Endothelial cell of umbilical vein (primary cell): ENCODE data around the gene PTPDC1.

ENCODE experiments used
- EZH2 ChIP-seq: IDR thresholded peaks from 2 replicates; pipeline ENCODE4 v1.6.1; 2012; ENCODE audit warnings: borderline replicate concordance, low read depth, mild to moderate bottlenecking, moderate library complexity, low read length, inconsistent platforms; ENCODE audit not compliant: severe bottlenecking
- FOS ChIP-seq: IDR thresholded peaks from 2 replicates; pipeline ENCODE4 v1.6.1; 2011; ENCODE audit warnings: mild to moderate bottlenecking, low read length, moderate library complexity, borderline replicate concordance; ENCODE audit not compliant: insufficient read depth
- GATA2 ChIP-seq: IDR thresholded peaks from 2 replicates; pipeline ENCODE4 v1.7.0; 2011; ENCODE audit warnings: low read depth, mild to moderate bottlenecking, moderate library complexity, mixed read lengths, low read length; ENCODE audit not compliant: insufficient read length, insufficient read depth
- JUN ChIP-seq: IDR thresholded peaks from 2 replicates; pipeline ENCODE4 v1.6.1; 2011; ENCODE audit warnings: borderline replicate concordance, low read depth; ENCODE audit not compliant: insufficient read length, insufficient read depth
- MYC ChIP-seq: IDR thresholded peaks from one replicate; pipeline ENCODE4 v1.6.1; 2011; ENCODE audit warnings: mild to moderate bottlenecking, low read depth, low read length
- POLR2A ChIP-seq: IDR thresholded peaks from 2 replicates; pipeline ENCODE4 v1.6.1; 2012; ENCODE audit warnings: low read depth, mild to moderate bottlenecking, control low read depth, low read length
- POLR2AphosphoS5 ChIP-seq: IDR thresholded peaks from 2 replicates; pipeline ENCODE4 v1.6.1; 2012; ENCODE audit warnings: low read depth, mild to moderate bottlenecking, control low read depth, low read length, moderate library complexity; ENCODE audit not compliant: insufficient read depth
- TF ChIP-seq, protein P1 (sequence below), 2 donors: IDR thresholded peaks; 1 replicate in 1 of 2; 2 replicates in 1 of 2; pipeline ENCODE4 v1.5.1; 2011; ENCODE audit warnings: low read length in 2 of 2, mild to moderate bottlenecking in 2 of 2, moderate library complexity in 2 of 2, control low read depth in 1 of 2, inconsistent platforms in 1 of 2, low read depth in 1 of 2; ENCODE audit not compliant: insufficient read depth in 1 of 2; ENCODE audit errors: extremely low read depth in 1 of 2
- TF ChIP-seq, protein P2 (sequence below): IDR thresholded peaks from 2 replicates; pipeline ENCODE4 v1.6.1; 2011; ENCODE audit not compliant: insufficient read depth, insufficient read length

DNA sequence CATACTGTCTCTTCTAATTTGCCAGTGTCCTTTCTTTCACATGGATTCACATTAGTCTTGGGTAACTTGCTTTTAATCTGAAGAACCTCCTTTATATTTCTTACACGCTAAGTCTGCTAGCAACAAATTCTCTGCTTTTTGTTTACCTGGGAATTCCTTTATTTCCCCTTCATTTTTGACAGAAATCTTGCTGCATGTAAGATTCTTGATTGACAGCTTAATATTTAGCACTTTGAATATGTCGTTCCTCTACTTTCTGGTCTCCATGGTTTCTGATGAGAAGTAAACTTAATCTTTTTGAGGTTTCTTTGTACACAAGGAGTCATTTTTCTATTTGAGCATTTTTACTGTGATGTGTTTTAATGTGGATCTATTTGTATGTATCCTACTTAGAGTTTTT, 6.2 kb upstream of the PTPDC1 start:
- TF ChIP-seq, protein P1, sequence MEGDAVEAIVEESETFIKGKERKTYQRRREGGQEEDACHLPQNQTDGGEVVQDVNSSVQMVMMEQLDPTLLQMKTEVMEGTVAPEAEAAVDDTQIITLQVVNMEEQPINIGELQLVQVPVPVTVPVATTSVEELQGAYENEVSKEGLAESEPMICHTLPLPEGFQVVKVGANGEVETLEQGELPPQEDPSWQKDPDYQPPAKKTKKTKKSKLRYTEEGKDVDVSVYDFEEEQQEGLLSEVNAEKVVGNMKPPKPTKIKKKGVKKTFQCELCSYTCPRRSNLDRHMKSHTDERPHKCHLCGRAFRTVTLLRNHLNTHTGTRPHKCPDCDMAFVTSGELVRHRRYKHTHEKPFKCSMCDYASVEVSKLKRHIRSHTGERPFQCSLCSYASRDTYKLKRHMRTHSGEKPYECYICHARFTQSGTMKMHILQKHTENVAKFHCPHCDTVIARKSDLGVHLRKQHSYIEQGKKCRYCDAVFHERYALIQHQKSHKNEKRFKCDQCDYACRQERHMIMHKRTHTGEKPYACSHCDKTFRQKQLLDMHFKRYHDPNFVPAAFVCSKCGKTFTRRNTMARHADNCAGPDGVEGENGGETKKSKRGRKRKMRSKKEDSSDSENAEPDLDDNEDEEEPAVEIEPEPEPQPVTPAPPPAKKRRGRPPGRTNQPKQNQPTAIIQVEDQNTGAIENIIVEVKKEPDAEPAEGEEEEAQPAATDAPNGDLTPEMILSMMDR (IDR thresholded peaks at IDR 0.05; ENCODE audit: extremely low read depth in 1 of 2, insufficient read depth in 1 of 2, low read depth in 1 of 2, low read length in 2 of 2): no peak
- TF ChIP-seq POLR2AphosphoS5: no peak
- TF ChIP-seq POLR2A: no peak
- TF ChIP-seq EZH2: no peak
- TF ChIP-seq, protein P2, sequence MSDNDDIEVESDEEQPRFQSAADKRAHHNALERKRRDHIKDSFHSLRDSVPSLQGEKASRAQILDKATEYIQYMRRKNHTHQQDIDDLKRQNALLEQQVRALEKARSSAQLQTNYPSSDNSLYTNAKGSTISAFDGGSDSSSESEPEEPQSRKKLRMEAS: no peak
- no peak for TF ChIP-seq JUN
- no peak for TF ChIP-seq MYC
- TF ChIP-seq FOS: no peak
- TF ChIP-seq GATA2: no peak
